CD4-positive, alpha-beta memory T cell (primary cell): ENCODE data around the gene ESYT3. TPM values are rescaled to one million over a fixed set of nuclear protein-coding genes. Genes with fewer than 3 reads are reported as not detected.
"Not testable (repeated sequence)": the region's sequence is repeated elsewhere in the genome, so short reads cannot be mapped to it uniquely, and the experiment has no call there.

Experiments used
- CTCF ChIA-PET: fragments of 350-600 bp; sonication (Branson Sonifier 250); formaldehyde crosslinking; loops from one replicate; lab custom pipeline; 2021; ENCODE audit warnings: inconsistent platforms; ENCODE audit not compliant: partially characterized antibody; lab: Charles Lee
- POLR2A ChIA-PET: fragments of 350-600 bp; sonication (Branson Sonifier 250); formaldehyde crosslinking; loops from one replicate; lab custom pipeline; 2021; ENCODE audit not compliant: partially characterized antibody; lab: Charles Lee
- DNase-seq, 5 donors: peaks; one replicate each; pipeline versions ENCODE4 v3.0.0 to v3.0.0-alpha.2; 2020 to 2022; ENCODE audit warnings: mixed read lengths in 1 of 5
- H3K27ac ChIP-seq: one replicate; pipeline ENCODE4 v1.7.0; 2013; ENCODE audit warnings: low read depth, low read length
- H3K27me3 ChIP-seq: 2 replicates; pipeline ENCODE4 v1.7.0; 2013; ENCODE audit warnings: mild to moderate bottlenecking, low read length, moderate library complexity; ENCODE audit not compliant: insufficient read depth
- H3K36me3 ChIP-seq: 2 replicates; pipeline ENCODE4 v1.7.0; 2013; ENCODE audit warnings: mild to moderate bottlenecking, low read length, moderate library complexity; ENCODE audit not compliant: insufficient read depth
- H3K4me1 ChIP-seq: 2 replicates; pipeline ENCODE4 v1.7.0; 2013; ENCODE audit warnings: mild to moderate bottlenecking, low read length, moderate library complexity; ENCODE audit not compliant: insufficient read depth
- H3K4me3 ChIP-seq, 2 donors: one replicate each; pipeline ENCODE4 v1.7.0; 2013; ENCODE audit warnings: low read length in 2 of 2, mild to moderate bottlenecking in 1 of 2
- H3K9me3 ChIP-seq, 2 donors: one replicate each; pipeline ENCODE4 v1.7.0; 2013; ENCODE audit warnings: low read length in 2 of 2, control low read depth in 1 of 2; ENCODE audit not compliant: control insufficient read depth in 1 of 2
- H3K27ac Mint-ChIP-seq, 7 donors: one replicate each; pipeline ENCODE4 v1.8.0; 2020 to 2021; ENCODE audit warnings: mixed read lengths in 7 of 7, mild to moderate bottlenecking in 6 of 7, inconsistent platforms in 3 of 7, moderate library complexity in 3 of 7
- H3K27me3 Mint-ChIP-seq, 2 donors: one replicate each; pipeline ENCODE4 v1.8.0; 2020 to 2021; ENCODE audit warnings: mixed read lengths in 2 of 2
- H3K36me3 Mint-ChIP-seq, 2 donors: one replicate each; pipeline ENCODE4 v1.8.0; 2020 to 2021; ENCODE audit warnings: mixed read lengths in 2 of 2, inconsistent platforms in 1 of 2, mild to moderate bottlenecking in 1 of 2
- H3K4me1 Mint-ChIP-seq, 4 donors: one replicate each; pipeline ENCODE4 v1.8.0; 2020 to 2021; ENCODE audit warnings: mixed read lengths in 4 of 4, mild to moderate bottlenecking in 1 of 4
- H3K4me3 Mint-ChIP-seq, 8 donors: one replicate each; pipeline ENCODE4 v1.8.0; 2020 to 2021; ENCODE audit warnings: mixed read lengths in 8 of 8, mild to moderate bottlenecking in 7 of 8, moderate library complexity in 6 of 8, inconsistent platforms in 3 of 8
- H3K9me3 Mint-ChIP-seq, 8 donors: one replicate each; pipeline ENCODE4 v1.8.0; 2020 to 2021; ENCODE audit warnings: mixed read lengths in 8 of 8, mild to moderate bottlenecking in 5 of 8, inconsistent platforms in 3 of 8, moderate library complexity in 1 of 8
- intact Hi-C: fragments of 100-400 bp; cut with micrococcal nuclease; formaldehyde crosslinking; loops from one replicate; pipeline ENCODE4 v1.15.1; 2023
- polyA plus RNA-seq, 2 donors: library from polyadenylated mRNA; unstranded; fragments of 300-500 nt; fragmentation: Illumina TruSeq; gene quantifications; one replicate each; pipeline ENCODE4 v1.2.3, GENCODE V29; 2021
- total RNA-seq, 2 experiments: library from RNA; stranded (reverse); gene quantifications; one replicate each; pipeline ENCODE4 v1.2.3, GENCODE V29; 2021

The ESYT3 gene
- total and polyA plus RNA-seq, 4 experiments from 2014 or later = 0.11 TPM; not detected in 3

GRCh38 chr3:138408751-138409570 lies 25.5 kb upstream of the ESYT3 start:
- Histone ChIP-seq H3K27me3 (peaks cover 3% of the 10 kb centered on the region), H3K27ac (no peak overlapping the region), H3K9me3 (no peaks in the 10 kb centered on the region), H3K4me1 (no peaks in the 10 kb centered on the region), H3K36me3 (no peaks in the 10 kb centered on the region), H3K4me3 (no peak overlapping the region)
- ChIA-PET POLR2A (no interaction called here), CTCF (interaction anchor here (4.8 kb wide), 1 partner anchor 9 kb away, joined by 31 read pairs; no protein-coding TSS in a partner anchor)
- DNase-seq = no peak
- H3K36me3 Mint-ChIP-seq = no peaks in the 10 kb centered on the region
- no peak overlapping the region for H3K27ac Mint-ChIP-seq
- no peaks in the 10 kb centered on the region for H3K4me1 Mint-ChIP-seq
- H3K27me3 Mint-ChIP-seq = peaks cover 2 to 20% of the 10 kb centered on the region in 2 donors
- H3K9me3 Mint-ChIP-seq = peaks cover 0 to 3% (median 0%) of the 10 kb centered on the region in 8 donors
- intact Hi-C loops = no loop called here
- H3K4me3 Mint-ChIP-seq = no peak overlapping the region

GRCh38 chr3:138412821-138413551 lies 21.4 kb upstream of the ESYT3 start:
- H3K4me3 Mint-ChIP-seq = no peak overlapping the region
- ChIA-PET CTCF (interaction anchor here (0.8 to 1.8 kb wide), 2 partner anchors 10 to 508 kb away, joined by 3 to 7 read pairs; no protein-coding TSS in a partner anchor), POLR2A (no interaction called here)
- H3K27ac ChIP-seq = no peak overlapping the region
- peaks cover 5 to 16% of the 10 kb centered on the region in 2 donors for H3K27me3 Mint-ChIP-seq
- H3K36me3 Mint-ChIP-seq = no peaks in the 10 kb centered on the region
- peak overlapping the region in 1 of 7 donors; percentile 30 for H3K27ac Mint-ChIP-seq
- no peaks in the 10 kb centered on the region for H3K4me1 ChIP-seq
- no peaks in the 10 kb centered on the region for H3K9me3 ChIP-seq
- no peak overlapping the region for H3K4me3 ChIP-seq
- H3K36me3 ChIP-seq = no peaks in the 10 kb centered on the region
- intact Hi-C loops = no loop called here
- no peaks in the 10 kb centered on the region for H3K27me3 ChIP-seq
- no peaks in the 10 kb centered on the region for H3K4me1 Mint-ChIP-seq
- DNase-seq = no peak
- H3K9me3 Mint-ChIP-seq = no peaks in the 10 kb centered on the region

- POLR2A ChIA-PET, H3K4me1 Mint-ChIP-seq, H3K36me3 Mint-ChIP-seq, H3K27ac ChIP-seq, H3K4me1 ChIP-seq, H3K4me3 ChIP-seq, H3K36me3 ChIP-seq, H3K27ac Mint-ChIP-seq, H3K4me3 Mint-ChIP-seq, H3K9me3 ChIP-seq, DNase-seq, H3K27me3 ChIP-seq, H3K9me3 Mint-ChIP-seq: not testable (repeated sequence)
- CTCF ChIA-PET = interaction anchor here (1.1 to 5.3 kb wide), 9 partner anchors 16 to 507 kb away, joined by 3 to 64 read pairs (median 6); partner anchors contain the start of gene DBR1
- intact Hi-C loops = loop anchor here (5.0 kb wide), 1 partner anchor 234 kb away; no protein-coding TSS in a partner anchor
- peaks cover 5 to 14% of the 10 kb centered on the region in 2 donors for H3K27me3 Mint-ChIP-seq
Measured at GRCh38 chr3:138416236-138416635, 18.2 kb upstream of the ESYT3 start.

- POLR2A ChIA-PET = no interaction called here
- H3K9me3 Mint-ChIP-seq = peaks cover 0 to 6% (median 0%) of the 10 kb centered on the region in 8 donors
- intact Hi-C loops = loop anchor here (1.0 to 5.0 kb wide), 2 partner anchors 235 to 506 kb away; no protein-coding TSS in a partner anchor
Measured at GRCh38 chr3:138417559-138417982, 16.8 kb upstream of the ESYT3 start.

GRCh38 chr3:138418601-138419206 lies 15.7 kb upstream of the ESYT3 start:
- no peak overlapping the region for H3K4me3 Mint-ChIP-seq
- H3K4me3 ChIP-seq = no peak overlapping the region
- H3K9me3 Mint-ChIP-seq = peaks cover 0 to 6% (median 0%) of the 10 kb centered on the region in 8 donors
- peaks cover 5 to 14% of the 10 kb centered on the region in 2 donors for H3K27me3 Mint-ChIP-seq
- no peak overlapping the region for H3K27ac Mint-ChIP-seq
- POLR2A ChIA-PET = interaction anchor here (0.6 kb wide), 1 partner anchor 341 kb away, joined by 4 read pairs; no protein-coding TSS in a partner anchor
- intact Hi-C loops = loop anchor here (5.0 kb wide), 1 partner anchor 236 kb away; no protein-coding TSS in a partner anchor
- no peaks in the 10 kb centered on the region for H3K4me1 Mint-ChIP-seq
- H3K4me1 ChIP-seq = no peaks in the 10 kb centered on the region
- H3K36me3 Mint-ChIP-seq = no peaks in the 10 kb centered on the region
- no peaks in the 10 kb centered on the region for H3K9me3 ChIP-seq
- CTCF ChIA-PET = interaction anchor here (1.0 to 5.3 kb wide), 10 partner anchors 9 to 512 kb away, joined by 3 to 64 read pairs (median 4); no protein-coding TSS in a partner anchor
- no peak overlapping the region for H3K27ac ChIP-seq
- no peaks in the 10 kb centered on the region for H3K36me3 ChIP-seq
- no peak for DNase-seq
- H3K27me3 ChIP-seq = no peaks in the 10 kb centered on the region

More at GRCh38 chr3:138417559-138417982, 16.8 kb upstream of the ESYT3 start:
- no peak overlapping the region for H3K27ac Mint-ChIP-seq
- DNase-seq = peak; percentile 38 to 52 (median 40)
- peaks cover 5 to 14% of the 10 kb centered on the region in 2 donors for H3K27me3 Mint-ChIP-seq
- H3K4me3 ChIP-seq = no peak overlapping the region
- no peak overlapping the region for H3K27ac ChIP-seq
- H3K36me3 Mint-ChIP-seq = no peaks in the 10 kb centered on the region
- CTCF ChIA-PET = interaction anchor here (0.6 to 5.3 kb wide), 31 partner anchors 8 to 910 kb away, joined by 3 to 64 read pairs (median 4); partner anchors contain the start of gene ESYT3
- no peaks in the 10 kb centered on the region for H3K4me1 Mint-ChIP-seq
- H3K4me1 ChIP-seq = no peaks in the 10 kb centered on the region
- no peaks in the 10 kb centered on the region for H3K27me3 ChIP-seq
- no peaks in the 10 kb centered on the region for H3K9me3 ChIP-seq
- no peaks in the 10 kb centered on the region for H3K36me3 ChIP-seq
- no peak overlapping the region for H3K4me3 Mint-ChIP-seq

GRCh38 chr3:138423316-138423715 lies 11.1 kb upstream of the ESYT3 start:
- H3K4me1 ChIP-seq = no peaks in the 10 kb centered on the region
- peaks cover 0 to 6% (median 0%) of the 10 kb centered on the region in 8 donors for H3K9me3 Mint-ChIP-seq
- ChIA-PET CTCF (interaction anchor here (2.7 to 2.9 kb wide), 2 partner anchors 11 to 500 kb away, joined by 7 read pairs; no protein-coding TSS in a partner anchor), POLR2A (no interaction called here)
- no peak overlapping the region for H3K27ac ChIP-seq
- H3K4me3 Mint-ChIP-seq = no peak overlapping the region
- no peaks in the 10 kb centered on the region for H3K36me3 ChIP-seq
- no peak overlapping the region for H3K4me3 ChIP-seq
- H3K27me3 Mint-ChIP-seq = peaks cover 2% of the 10 kb centered on the region in 2 donors
- H3K9me3 ChIP-seq = no peaks in the 10 kb centered on the region
- no peak for DNase-seq
- no peaks in the 10 kb centered on the region for H3K27me3 ChIP-seq
- no peak overlapping the region for H3K27ac Mint-ChIP-seq
- H3K4me1 Mint-ChIP-seq = no peaks in the 10 kb centered on the region
- intact Hi-C loops = no loop called here
- no peaks in the 10 kb centered on the region for H3K36me3 Mint-ChIP-seq
